Bronchial epithelial cell (primary cell): Measurements from ENCODE around the gene SLC30A4. TPM values are rescaled to one million over a fixed set of nuclear protein-coding genes. Genes with fewer than 3 reads are reported as not detected.

ENCODE experiments used
- DNase-seq: peaks from one replicate; pipeline ENCODE4 v3.0.0-alpha.2; 2010; ENCODE audit warnings: low read depth
- FAIRE-seq: peaks from 2 replicates; lab custom pipeline; 2011; peaks lifted over from hg19 to GRCh38; lab: Jason Lieb, UNC
- H3K27me3 ChIP-seq: 2 replicates; pipeline ENCODE4 v1.5.1; 2011; ENCODE audit warnings: low read length; ENCODE audit not compliant: control insufficient read depth, insufficient read depth
- H3K36me3 ChIP-seq: 2 replicates; pipeline ENCODE4 v1.5.1; 2011; ENCODE audit warnings: low read length; ENCODE audit not compliant: control insufficient read depth, insufficient read depth
- H3K4me3 ChIP-seq: 2 replicates; pipeline ENCODE4 v1.5.1; 2011; ENCODE audit warnings: mild to moderate bottlenecking, low read depth, low read length, control low read depth
- CTCF ChIP-seq: IDR thresholded peaks from 2 replicates; pipeline ENCODE4 v1.5.1; 2011; ENCODE audit warnings: mild to moderate bottlenecking, moderate library complexity, low read length, control low read depth, inconsistent platforms; ENCODE audit not compliant: insufficient read depth, severe bottlenecking
- total RNA-seq: library from RNA; depleted of rRNA; stranded (reverse); fragments of >200 nt; gene quantifications from 2 replicates; pipeline ENCODE4 v1.2.1, GENCODE V29; 2014

SLC30A4 gene
- total RNA-seq, 1 donor from 2014 or later, result 3.4 TPM

DNA sequence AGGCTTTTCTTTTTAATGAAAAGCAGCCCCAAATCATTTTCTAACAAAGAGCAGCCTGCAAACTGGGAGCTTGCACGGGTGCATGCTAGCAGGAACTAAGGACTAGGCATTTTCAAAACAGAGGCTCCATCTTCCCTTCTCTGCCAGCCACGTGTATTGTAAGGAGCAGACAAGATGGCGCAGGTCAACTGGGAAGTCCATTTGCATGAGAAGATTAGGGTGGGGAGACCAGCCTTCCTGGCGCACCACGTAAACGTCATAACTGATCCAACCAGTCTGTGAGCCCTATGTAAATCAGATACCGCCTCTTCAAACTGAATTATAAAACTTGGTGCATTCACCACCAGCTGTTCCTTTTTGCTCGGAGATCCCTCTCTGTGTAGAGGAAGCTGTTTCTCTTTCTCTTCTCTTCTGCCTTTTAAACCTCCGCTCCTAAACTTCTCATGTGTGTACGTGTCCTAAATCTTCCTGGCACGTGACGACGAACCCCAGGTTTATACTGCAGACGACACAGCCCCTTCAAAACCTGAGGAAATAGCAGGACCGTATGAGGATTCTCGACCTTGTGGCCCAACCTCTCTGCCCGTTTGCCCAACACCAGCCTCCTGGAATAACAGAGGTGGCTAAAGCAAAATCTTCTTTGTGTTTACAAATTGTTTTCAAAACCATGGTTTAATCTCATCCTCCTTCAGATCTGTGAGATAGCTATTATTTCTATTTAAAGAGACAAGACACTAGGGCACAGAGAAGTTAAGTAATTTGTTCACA is 26.4 kb upstream of the SLC30A4 start:
- H3K27me3 ChIP-seq, result no peaks in the 10 kb centered on the region
- FAIRE-seq (no peak), DNase-seq (no peak)
- no peaks in the 10 kb centered on the region for H3K36me3 ChIP-seq
- no peak for TF ChIP-seq CTCF
- no peak overlapping the region for H3K4me3 ChIP-seq

DNA sequence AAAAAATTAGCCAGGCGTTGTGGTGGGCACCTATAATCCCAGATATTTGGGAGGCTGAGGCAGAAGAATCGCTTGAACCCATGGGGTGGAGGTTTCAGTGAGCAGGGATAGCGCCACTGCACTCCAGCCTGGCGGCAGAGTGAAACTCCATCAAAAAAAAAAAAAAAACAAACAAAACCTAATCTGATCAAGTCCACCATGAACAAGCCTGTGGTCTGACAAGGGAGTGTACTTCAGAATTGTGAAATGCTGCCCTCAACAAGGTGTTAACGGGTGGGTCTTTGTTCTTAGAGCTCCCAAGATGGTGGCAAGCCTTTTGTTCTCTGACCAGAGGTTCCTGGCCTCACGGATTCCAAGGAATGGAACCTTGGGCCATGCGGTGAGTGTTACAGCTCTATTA is 24.2 kb upstream of the SLC30A4 start:
- no peaks in the 10 kb centered on the region for H3K36me3 ChIP-seq
- no peak for TF ChIP-seq CTCF
- DNase-seq (no peak), FAIRE-seq (no peak)
- H3K4me3 ChIP-seq, result no peak overlapping the region
- no peaks in the 10 kb centered on the region for H3K27me3 ChIP-seq

- no peak for FAIRE-seq
- TF ChIP-seq CTCF, result no peak
Observed at GRCh38 chr15:45544266-45545023, 21.9 kb upstream of the SLC30A4 start.

DNA sequence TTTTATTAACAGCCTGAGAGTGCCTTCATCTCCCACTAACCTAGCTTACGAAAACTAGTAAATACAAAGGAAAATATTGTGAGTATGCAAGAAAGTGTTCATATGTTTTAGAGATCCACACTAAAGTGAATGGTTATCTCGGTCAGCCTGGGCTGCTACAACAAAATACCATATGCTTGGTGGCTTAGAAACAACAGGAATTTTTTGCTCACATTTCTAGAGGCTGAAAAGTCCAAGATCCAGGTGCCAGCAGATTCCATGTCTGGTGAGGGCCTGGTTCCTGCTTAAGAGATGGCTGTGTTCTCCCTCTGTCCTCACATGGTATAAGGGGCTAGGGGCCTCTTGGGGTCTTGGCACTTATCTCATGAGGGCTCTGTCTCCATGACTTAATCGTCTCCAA is 20.5 kb upstream of the SLC30A4 start:
- Histone ChIP-seq H3K4me3 (no peak overlapping the region), H3K36me3 (no peaks in the 10 kb centered on the region), H3K27me3 (no peaks in the 10 kb centered on the region)
- no peak for DNase-seq
- no peak for FAIRE-seq
- no peak for TF ChIP-seq CTCF

More at GRCh38 chr15:45544266-45545023, 21.9 kb upstream of the SLC30A4 start:
- DNase-seq, result no peak
- no peaks in the 10 kb centered on the region for H3K27me3 ChIP-seq
- H3K36me3 ChIP-seq, result no peaks in the 10 kb centered on the region
- H3K4me3 ChIP-seq, result no peak overlapping the region

DNA sequence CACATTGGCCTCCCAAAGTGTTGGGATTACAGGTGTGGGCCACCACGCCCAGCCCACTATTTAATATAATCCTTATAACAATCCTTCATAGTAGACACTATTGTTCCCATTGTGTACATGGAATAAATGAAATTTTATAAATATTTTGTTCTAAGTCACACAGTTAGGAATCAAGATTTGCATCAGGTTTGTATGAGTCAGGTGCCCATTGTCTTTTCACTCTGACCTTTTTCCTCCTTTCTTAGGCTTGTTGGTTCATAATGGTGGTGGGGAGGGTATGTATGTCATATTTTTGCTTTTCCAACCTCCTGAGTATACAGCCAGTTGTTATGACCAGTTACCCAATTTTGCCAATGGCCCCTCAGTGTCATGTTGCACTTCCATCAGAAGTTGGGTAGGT is 18.0 kb upstream of the SLC30A4 start:
- H3K27me3 ChIP-seq, result no peaks in the 10 kb centered on the region
- DNase-seq (no peak), FAIRE-seq (no peak)
- H3K4me3 ChIP-seq, result no peak overlapping the region
- no peaks in the 10 kb centered on the region for H3K36me3 ChIP-seq
- TF ChIP-seq CTCF, result no peak
